Measurements from ENCODE around the gene SLIT3. TPM values are rescaled to one million over a fixed set of nuclear protein-coding genes. Genes with fewer than 3 reads are reported as not detected.

SLIT3 gene
- total and polyA plus RNA-seq, 2 experiments from 2014 or later: 58.4 to 96.7 TPM

DNA sequence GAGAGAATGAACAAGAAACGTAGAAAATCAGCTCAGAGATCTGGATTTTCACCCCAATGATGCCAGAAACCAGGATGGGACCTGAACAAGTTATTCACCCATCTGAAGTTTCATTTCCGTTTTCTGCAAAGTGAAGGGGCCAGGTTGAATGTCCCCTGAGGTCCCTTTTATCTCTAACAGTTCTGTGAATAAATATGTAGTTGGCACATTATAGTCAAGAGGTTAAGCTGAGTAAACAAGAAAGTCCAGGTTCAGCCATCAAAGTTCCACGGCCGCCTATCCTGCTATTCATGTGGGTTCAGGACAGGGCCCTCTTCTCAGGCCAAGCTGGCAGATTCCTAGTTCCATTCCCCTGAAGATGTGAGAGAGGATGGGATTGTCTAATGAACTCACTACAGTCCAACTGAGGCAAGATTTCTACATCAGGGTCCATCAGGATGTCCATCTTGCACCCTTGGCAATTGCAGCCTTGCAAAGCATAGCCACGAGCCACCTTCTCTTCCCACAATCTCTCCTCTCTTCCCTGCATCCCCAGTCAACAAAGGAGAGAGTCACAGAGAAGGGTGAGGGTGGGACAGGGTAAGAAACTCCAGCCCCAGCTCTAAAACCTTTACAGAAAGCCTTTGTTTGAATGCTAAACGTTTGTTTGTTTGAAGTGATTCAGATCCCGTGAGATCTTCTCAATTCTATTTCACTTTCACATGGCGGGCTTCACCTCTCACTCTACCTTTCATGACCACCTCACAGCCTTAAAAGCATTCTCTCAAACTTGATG is 311.0 kb downstream of the SLIT3 start:
- H3K9me3 ChIP-seq (ENCODE audit: low read depth): no peaks in the 10 kb centered on the region
- H4K20me1 ChIP-seq (ENCODE audit: insufficient read depth, poor library complexity, severe bottlenecking): no peaks in the 10 kb centered on the region
- H3K79me2 ChIP-seq: peaks cover 9% of the 10 kb centered on the region
- H3K4me1 ChIP-seq (ENCODE audit: insufficient read depth): peaks cover 19% of the 10 kb centered on the region
- no peak overlapping the region for H3K27ac ChIP-seq
- H3K36me3 ChIP-seq (replicated peaks; ENCODE audit: insufficient read depth, low read depth): no peaks in the 10 kb centered on the region
- WGBS (ENCODE audit: low lambda C conversion rate, missing lambda C conversion rate): 63% methylated on average over 8 of the region's 8 CpGs
- TF ChIP-seq EZH2 (IDR thresholded peaks at IDR 0.05; ENCODE audit: borderline replicate concordance) (no peak), EZH2phosphoT487 (IDR thresholded peaks at IDR 0.05; ENCODE audit: low read depth, severe bottlenecking, unreplicated experiment) (no peak)
- TF ChIP-seq, protein P1, sequence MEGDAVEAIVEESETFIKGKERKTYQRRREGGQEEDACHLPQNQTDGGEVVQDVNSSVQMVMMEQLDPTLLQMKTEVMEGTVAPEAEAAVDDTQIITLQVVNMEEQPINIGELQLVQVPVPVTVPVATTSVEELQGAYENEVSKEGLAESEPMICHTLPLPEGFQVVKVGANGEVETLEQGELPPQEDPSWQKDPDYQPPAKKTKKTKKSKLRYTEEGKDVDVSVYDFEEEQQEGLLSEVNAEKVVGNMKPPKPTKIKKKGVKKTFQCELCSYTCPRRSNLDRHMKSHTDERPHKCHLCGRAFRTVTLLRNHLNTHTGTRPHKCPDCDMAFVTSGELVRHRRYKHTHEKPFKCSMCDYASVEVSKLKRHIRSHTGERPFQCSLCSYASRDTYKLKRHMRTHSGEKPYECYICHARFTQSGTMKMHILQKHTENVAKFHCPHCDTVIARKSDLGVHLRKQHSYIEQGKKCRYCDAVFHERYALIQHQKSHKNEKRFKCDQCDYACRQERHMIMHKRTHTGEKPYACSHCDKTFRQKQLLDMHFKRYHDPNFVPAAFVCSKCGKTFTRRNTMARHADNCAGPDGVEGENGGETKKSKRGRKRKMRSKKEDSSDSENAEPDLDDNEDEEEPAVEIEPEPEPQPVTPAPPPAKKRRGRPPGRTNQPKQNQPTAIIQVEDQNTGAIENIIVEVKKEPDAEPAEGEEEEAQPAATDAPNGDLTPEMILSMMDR (IDR thresholded peaks at IDR 0.05; ENCODE audit: poor library complexity): no peak
- no peaks in the 10 kb centered on the region for H3K27me3 ChIP-seq
- H3K9me2 ChIP-seq (replicated peaks; ENCODE audit: insufficient read depth): no peaks in the 10 kb centered on the region
- DNase-seq (ENCODE audit: low spot score): no peak
- no peak overlapping the region for H2AFZ ChIP-seq
- H3K4me3 ChIP-seq: no peak overlapping the region
- no peak overlapping the region for H3K4me2 ChIP-seq

DNA sequence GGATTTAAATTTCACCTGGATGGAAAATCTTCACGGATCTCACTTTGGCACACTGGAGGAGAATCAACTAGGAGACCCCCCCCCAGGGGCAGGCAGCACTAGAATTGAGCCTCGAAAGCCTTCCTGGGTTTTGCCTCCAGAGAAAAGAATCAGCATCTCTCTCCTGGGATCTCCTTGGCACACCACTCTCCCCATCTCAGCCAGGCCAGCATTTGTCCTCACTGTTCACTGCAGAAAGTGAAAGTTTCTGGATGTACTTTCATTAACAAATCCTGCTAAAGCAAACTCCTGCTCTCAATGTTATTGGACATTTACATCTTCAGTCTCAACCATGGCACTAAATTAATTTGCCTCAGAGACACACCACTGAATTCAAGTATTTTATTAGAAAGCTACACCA is 312.2 kb downstream of the SLIT3 start:
- TF ChIP-seq, protein P1 (IDR thresholded peaks at IDR 0.05; ENCODE audit: poor library complexity): no peak
- TF ChIP-seq EZH2 (IDR thresholded peaks at IDR 0.05; ENCODE audit: borderline replicate concordance) (no peak), EZH2phosphoT487 (IDR thresholded peaks at IDR 0.05; ENCODE audit: low read depth, severe bottlenecking, unreplicated experiment) (no peak)
- H3K27ac ChIP-seq: no peak overlapping the region
- no peak overlapping the region for H3K4me2 ChIP-seq
- H3K36me3 ChIP-seq (replicated peaks; ENCODE audit: insufficient read depth, low read depth): no peaks in the 10 kb centered on the region
- no peaks in the 10 kb centered on the region for H3K27me3 ChIP-seq
- no peaks in the 10 kb centered on the region for H4K20me1 ChIP-seq (ENCODE audit: insufficient read depth, poor library complexity, severe bottlenecking)
- no peaks in the 10 kb centered on the region for H3K9me2 ChIP-seq (replicated peaks; ENCODE audit: insufficient read depth)
- DNase-seq (ENCODE audit: low spot score): no peak
- H3K9me3 ChIP-seq (ENCODE audit: low read depth): no peaks in the 10 kb centered on the region
- H3K4me1 ChIP-seq (ENCODE audit: insufficient read depth): peaks cover 19% of the 10 kb centered on the region
- H3K79me2 ChIP-seq: peaks cover 5% of the 10 kb centered on the region
- 79% methylated on average over 2 of the region's 2 CpGs for WGBS (ENCODE audit: low lambda C conversion rate, missing lambda C conversion rate)
- H2AFZ ChIP-seq: no peak overlapping the region
- no peak overlapping the region for H3K4me3 ChIP-seq

DNA sequence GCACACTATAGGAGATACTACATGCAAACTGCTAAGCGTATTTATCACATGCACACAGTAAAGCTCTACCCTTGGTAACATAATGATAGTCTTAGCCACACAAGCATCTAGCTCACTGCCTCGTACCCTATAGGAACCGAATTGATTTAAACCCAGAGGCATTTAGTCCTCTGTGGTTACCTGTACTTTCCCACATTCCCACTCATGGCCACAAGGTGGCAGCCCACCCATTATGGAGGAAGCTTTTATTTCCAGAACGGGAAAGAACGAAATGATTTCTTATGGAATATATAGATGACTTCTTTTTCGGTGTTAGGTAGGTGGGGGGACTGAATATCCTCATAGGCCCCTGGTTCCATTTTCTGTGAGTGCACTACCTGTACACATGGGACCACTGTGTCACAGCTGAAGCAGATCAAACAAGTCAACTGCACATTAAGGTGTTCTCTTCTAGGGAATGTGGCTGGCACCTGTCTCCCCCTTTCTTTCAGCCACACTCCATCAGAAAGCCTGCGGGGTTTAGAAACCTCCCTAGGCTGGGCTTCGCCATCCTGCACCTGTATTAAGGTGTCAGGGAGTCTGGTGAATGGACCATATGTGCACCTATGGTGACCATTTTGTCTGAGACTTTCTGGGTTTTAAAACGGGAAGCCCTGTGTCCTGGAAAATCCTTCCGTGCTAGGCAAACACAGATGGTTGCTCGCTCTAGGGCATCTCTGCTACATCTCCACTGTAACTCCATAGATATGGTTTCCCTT is 313.2 kb downstream of the SLIT3 start:
- Histone ChIP-seq H3K4me3 (no peak overlapping the region), H3K36me3 (replicated peaks; ENCODE audit: insufficient read depth, low read depth) (no peaks in the 10 kb centered on the region), H2AFZ (no peak overlapping the region), H3K79me2 (peaks cover 5% of the 10 kb centered on the region), H3K27ac (no peak overlapping the region), H3K4me2 (no peak overlapping the region), H3K9me2 (replicated peaks; ENCODE audit: insufficient read depth) (no peaks in the 10 kb centered on the region), H3K27me3 (no peaks in the 10 kb centered on the region), H3K9me3 (ENCODE audit: low read depth) (no peaks in the 10 kb centered on the region), H4K20me1 (ENCODE audit: insufficient read depth, poor library complexity, severe bottlenecking) (no peaks in the 10 kb centered on the region), H3K4me1 (ENCODE audit: insufficient read depth) (peaks cover 19% of the 10 kb centered on the region)
- DNase-seq (ENCODE audit: low spot score): peak; percentile 80
- TF ChIP-seq, protein P1 (IDR thresholded peaks at IDR 0.05; ENCODE audit: poor library complexity): peak; percentile 89
- no peak for TF ChIP-seq EZH2 (IDR thresholded peaks at IDR 0.05; ENCODE audit: borderline replicate concordance)
- WGBS (ENCODE audit: low lambda C conversion rate, missing lambda C conversion rate): 35% methylated on average over 11 of the region's 11 CpGs
